Pancreas (tissue), 10 donors: Measurements from ENCODE around the gene RAP1GAP2. TPM values are rescaled to one million over a fixed set of nuclear protein-coding genes. Genes with fewer than 3 reads are reported as not detected.
"Not testable (repeated sequence)": the region's sequence is repeated elsewhere in the genome, so short reads cannot be mapped to it uniquely, and the experiment has no call there.

ENCODE experiments used
- ATAC-seq, 4 donors: fragments of 200-7000 bp; cut with Tn5 transposase; one replicate each; pipeline versions ENCODE4 v1.8.0 to v1.9.1; 2020; ENCODE audit warnings: mild to moderate bottlenecking in 4 of 4, moderate library complexity in 4 of 4
- DNase-seq, 6 donors: peaks; one replicate each; pipeline ENCODE4 v3.0.0-alpha.2; 2020
- FAIRE-seq: peaks from 2 replicates; lab custom pipeline; 2012; peaks lifted over from hg19 to GRCh38; lab: Jason Lieb, UNC
- H3K27ac ChIP-seq, 4 donors: fragments of 200-600 bp; sonication (generic); 1 replicate in 3 of 4; 2 replicates in 1 of 4; pipeline versions ENCODE4 v1.5.0 to v1.8.0; 2020
- H3K27me3 ChIP-seq, 4 donors: fragments of 200-600 bp; one replicate each; pipeline ENCODE4 v1.8.0; 2021
- H3K36me3 ChIP-seq, 3 donors: fragments of 200-600 bp; sonication (generic) in 1 of 3; one replicate each; pipeline versions ENCODE4 v1.5.0 to v1.8.0; 2020 to 2021
- H3K4me1 ChIP-seq, 3 donors: fragments of 200-600 bp; one replicate each; pipeline ENCODE4 v1.8.0; 2021
- H3K4me3 ChIP-seq, 4 donors: fragments of 200-600 bp; sonication (generic) in 2 of 4; one replicate each; pipeline versions ENCODE4 v1.5.0 to v1.8.0; 2020 to 2021
- H3K9me3 ChIP-seq, 4 donors: fragments of 200-600 bp; one replicate each; pipeline ENCODE4 v1.8.0; 2021
- WGBS, 2 donors: extraction: QIAGEN DNeasy Blood & Tissue Kit; methylation state at CpG; one replicate each; pipeline ENCODE4 v1.1.7; 2013; 5-methylcytosine and 5-hydroxymethylcytosine counted together
- intact Hi-C, 3 donors: fragments of 100-400 bp; cut with DNase I; formaldehyde crosslinking; loops; one replicate each; pipeline versions ENCODE4 v1.11.1 to v1.14.2; 2022
- polyA plus RNA-seq, 2 donors: library from polyadenylated mRNA; stranded (reverse); fragments of 200-250 nt; gene quantifications; one replicate each; pipeline ENCODE4 v1.2.3, GENCODE V29; 2013
- total RNA-seq, 6 donors: library from RNA; stranded (reverse); fragmentation: NEBNext Ultra II Directional in 4 of 6; extraction: Animal tissue kit (Norgen Biotek cat#: 25700) in 4 of 6; gene quantifications; one replicate each; pipeline versions ENCODE4 v1.2.1 to v1.2.4, GENCODE V29; 2021 to 2023
- TF ChIP-seq, protein P1 (sequence below), 4 donors: fragments of 200-600 bp; sonication (generic) in 3 of 4; IDR thresholded peaks; one replicate each; pipeline versions ENCODE4 v1.5.0 to v1.8.0; 2021; ENCODE audit warnings: antibody characterized with exemption in 4 of 4
- donor health status: healthy with polysubstance abuse.
- donor health status: DM: no; HTN: no; CAD: no; lungs with moderate emphysema.
- donor health status: DM: no; HTN: no; CAD: no.
- donor health status: control.
- donor health status: control.
- donor health status: Bipolar disorder and iron deficiency.
- donor health status: DM: yes; HTN: yes; CAD: no.
- donor health status: DM: no; HTN: no; CAD: no.
- donor health status: DM: no; HTN: no; CAD: no.
- donor health status: DM: yes; HTN: yes; CAD: no.

Gene RAP1GAP2
- total and polyA plus RNA-seq, 8 donors: 29.7 to 51.2 (median 43.0) TPM

DNA sequence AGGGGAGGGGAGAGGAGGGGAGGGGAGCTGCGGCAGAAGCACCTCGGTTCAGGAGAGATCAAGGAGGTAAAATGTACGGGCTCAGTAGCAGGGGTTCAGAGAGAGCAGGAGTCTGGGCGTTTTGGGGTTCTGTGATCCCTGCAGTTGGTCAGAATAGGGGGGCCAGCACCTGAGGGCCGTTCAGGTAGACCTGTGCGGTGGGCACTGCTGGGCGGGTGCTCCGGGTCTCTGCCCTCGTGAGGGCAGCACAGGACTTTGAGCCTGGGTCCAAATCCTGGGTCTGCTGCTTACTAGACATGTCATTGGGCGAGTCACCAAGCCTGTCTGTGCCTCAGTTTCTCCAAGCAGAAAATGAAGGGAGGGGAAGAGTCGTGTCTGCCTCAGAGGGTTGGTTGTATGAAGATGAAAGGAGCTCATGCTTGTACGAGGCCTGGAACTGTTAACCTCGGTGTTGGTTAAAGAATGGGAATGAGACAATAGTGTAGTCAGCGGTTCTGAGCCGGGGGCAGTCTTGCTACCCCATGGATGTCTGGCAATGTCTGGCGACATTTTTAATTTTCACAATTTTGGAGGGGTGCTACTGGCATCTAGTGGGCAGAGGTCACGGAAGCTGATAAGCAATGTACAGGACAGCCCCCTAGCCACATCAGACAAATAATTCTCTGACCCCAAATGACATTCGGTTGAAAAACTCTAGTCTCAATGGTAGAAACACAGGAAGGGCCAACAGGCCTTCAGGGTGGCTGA, 231.7 kb downstream of the RAP1GAP2 start:
- TF ChIP-seq, protein P1, sequence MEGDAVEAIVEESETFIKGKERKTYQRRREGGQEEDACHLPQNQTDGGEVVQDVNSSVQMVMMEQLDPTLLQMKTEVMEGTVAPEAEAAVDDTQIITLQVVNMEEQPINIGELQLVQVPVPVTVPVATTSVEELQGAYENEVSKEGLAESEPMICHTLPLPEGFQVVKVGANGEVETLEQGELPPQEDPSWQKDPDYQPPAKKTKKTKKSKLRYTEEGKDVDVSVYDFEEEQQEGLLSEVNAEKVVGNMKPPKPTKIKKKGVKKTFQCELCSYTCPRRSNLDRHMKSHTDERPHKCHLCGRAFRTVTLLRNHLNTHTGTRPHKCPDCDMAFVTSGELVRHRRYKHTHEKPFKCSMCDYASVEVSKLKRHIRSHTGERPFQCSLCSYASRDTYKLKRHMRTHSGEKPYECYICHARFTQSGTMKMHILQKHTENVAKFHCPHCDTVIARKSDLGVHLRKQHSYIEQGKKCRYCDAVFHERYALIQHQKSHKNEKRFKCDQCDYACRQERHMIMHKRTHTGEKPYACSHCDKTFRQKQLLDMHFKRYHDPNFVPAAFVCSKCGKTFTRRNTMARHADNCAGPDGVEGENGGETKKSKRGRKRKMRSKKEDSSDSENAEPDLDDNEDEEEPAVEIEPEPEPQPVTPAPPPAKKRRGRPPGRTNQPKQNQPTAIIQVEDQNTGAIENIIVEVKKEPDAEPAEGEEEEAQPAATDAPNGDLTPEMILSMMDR (IDR thresholded peaks at IDR 0.05): no peak
- peaks cover 0 to 47% (median 12%) of the 10 kb centered on the region in 3 donors for H3K36me3 ChIP-seq

DNA sequence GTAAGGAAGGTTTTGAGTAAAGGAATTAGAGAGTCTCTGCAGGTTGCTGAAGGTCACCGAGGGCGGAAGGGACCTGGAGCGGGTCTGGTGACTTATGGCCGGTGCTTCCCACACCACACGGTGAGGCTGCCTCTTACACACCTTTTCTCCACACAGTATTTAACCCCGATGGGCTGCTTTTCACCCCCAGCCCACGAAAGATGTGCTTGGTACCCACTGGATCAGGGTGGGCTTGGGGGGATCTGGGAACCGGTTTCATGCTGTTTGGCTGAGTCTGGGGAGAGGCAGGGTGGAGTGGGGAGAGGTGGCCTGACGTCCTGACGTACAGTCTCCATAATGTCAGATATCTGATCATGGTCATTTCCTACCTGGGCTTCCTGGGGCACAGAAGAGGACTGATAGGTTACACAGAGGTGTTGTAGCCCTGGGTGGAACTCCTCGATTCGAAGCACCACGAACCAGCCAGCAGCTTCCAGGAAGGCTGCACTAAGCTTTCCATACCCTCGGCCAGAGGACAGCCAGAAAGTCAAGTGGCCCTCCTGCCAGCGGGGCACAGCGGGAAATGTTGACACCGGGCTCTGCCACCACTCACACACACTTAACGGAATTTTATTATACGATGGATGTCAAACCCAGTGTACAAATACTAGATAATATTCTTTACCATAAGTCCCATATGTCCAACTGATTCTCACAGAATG, 233.1 kb downstream of the RAP1GAP2 start:
- intact Hi-C loops: no loop called here
- no peak for FAIRE-seq
- Histone ChIP-seq H3K4me1 (no peaks in the 10 kb centered on the region), H3K27ac (no peak overlapping the region), H3K4me3 (no peak overlapping the region), H3K27me3 (no peaks in the 10 kb centered on the region), H3K9me3 (no peaks in the 10 kb centered on the region), H3K36me3 (peaks cover 0 to 47% (median 12%) of the 10 kb centered on the region in 3 donors)
- ATAC-seq: no peak
- TF ChIP-seq, protein P1 (IDR thresholded peaks at IDR 0.05): no peak
- peak in 3 of 6 donors; percentile 1 to 30 (median 8) for DNase-seq
- WGBS, 2 donors: 80 to 86% methylated on average over 19 of the region's 19 CpGs

More for the DNA sequence above, 231.7 kb downstream of the RAP1GAP2 start:
- 88 to 91% methylated on average over 18 of the region's 18 CpGs for WGBS, 2 donors
- Histone ChIP-seq H3K4me3 (no peak overlapping the region), H3K27ac (no peak overlapping the region), H3K4me1 (no peaks in the 10 kb centered on the region), H3K27me3 (no peaks in the 10 kb centered on the region), H3K9me3 (no peaks in the 10 kb centered on the region)
- peak in 3 of 6 donors; percentile 1 to 43 (median 16) for DNase-seq
- intact Hi-C loops: no loop called here
- FAIRE-seq: no peak
- ATAC-seq: no peak

DNA sequence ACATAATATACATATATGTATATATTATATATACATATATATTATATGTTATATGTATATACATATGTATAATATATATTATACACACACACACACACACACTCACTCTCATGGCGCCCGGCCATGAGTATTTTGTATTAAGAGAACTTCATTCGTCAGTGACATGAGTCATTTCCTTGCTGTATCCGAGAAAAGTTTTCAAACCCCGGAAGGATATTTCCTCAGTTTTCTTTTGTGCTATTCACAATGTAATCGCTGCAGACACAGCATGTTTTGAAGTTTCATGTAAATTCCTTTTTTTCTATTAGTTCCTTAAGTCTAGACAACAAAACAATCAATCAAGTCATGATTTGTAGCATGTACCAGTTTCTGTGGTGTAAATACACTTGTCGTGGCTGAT, 233.9 kb downstream of the RAP1GAP2 start:
- FAIRE-seq (no peak), ATAC-seq (no peak), DNase-seq (peak in 1 of 6 donors; percentile 8)
- Histone ChIP-seq H3K4me1 (no peaks in the 10 kb centered on the region), H3K9me3 (no peaks in the 10 kb centered on the region), H3K27me3 (no peaks in the 10 kb centered on the region), H3K36me3 (peaks cover 0 to 46% (median 12%) of the 10 kb centered on the region in 3 donors), H3K27ac (no peak overlapping the region), H3K4me3 (no peak overlapping the region)
- TF ChIP-seq, protein P1 (IDR thresholded peaks at IDR 0.05): no peak
- WGBS, 2 donors: 89 to 90% methylated on average over 7 of the region's 7 CpGs
- intact Hi-C loops: no loop called here

DNA sequence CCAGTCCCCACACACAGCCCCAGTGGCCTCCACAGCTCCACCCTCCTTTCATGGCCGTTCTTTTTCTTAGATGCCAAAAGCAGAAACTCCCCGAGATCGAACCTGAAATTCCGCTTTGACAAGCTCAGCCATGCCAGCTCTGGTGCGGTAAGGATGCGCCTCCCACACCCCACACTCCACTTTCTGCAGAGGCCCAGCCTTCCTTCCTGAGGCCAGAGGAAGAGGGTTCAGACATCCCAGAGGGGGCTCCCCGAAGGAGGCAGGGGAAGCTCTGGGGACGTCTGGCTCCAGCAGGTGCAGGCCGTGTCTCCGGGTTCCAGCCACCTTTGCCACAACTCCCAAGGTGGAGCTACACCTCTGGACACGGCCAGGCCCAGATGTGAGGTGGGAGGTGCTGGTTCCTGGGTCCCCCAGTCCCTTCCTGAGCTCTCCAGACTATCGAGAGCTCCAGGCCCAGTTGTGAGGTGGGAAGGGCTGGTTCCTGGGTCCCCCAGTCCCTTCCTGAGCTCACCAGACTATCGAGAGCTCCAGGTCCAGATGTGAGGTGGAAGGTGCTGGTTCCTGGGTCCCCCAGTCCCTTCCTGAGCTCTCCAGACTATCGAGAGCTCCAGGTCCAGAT, 234.7 kb downstream of the RAP1GAP2 start:
- peaks cover 0 to 37% (median 11%) of the 10 kb centered on the region in 3 donors for H3K36me3 ChIP-seq
- H3K4me1 ChIP-seq, H3K4me3 ChIP-seq, intact Hi-C loops, FAIRE-seq, ATAC-seq, H3K27me3 ChIP-seq, H3K27ac ChIP-seq, H3K9me3 ChIP-seq: not testable (repeated sequence)
- DNase-seq: peak in 3 of 6 donors; percentile 1 to 42 (median 20)
- WGBS, 2 donors: 89 to 91% methylated on average over 14 of the region's 14 CpGs
